K562 (cell line): ENCODE measurements around the gene CD34. TPM values are rescaled to one million over a fixed set of nuclear protein-coding genes. Genes with fewer than 3 reads are reported as not detected.

ENCODE experiments used
- ATAC-seq: fragments of 200-7000 bp; cut with Tn5 transposase; 3 replicates; pipeline ENCODE4 v1.9.1; 2020; ENCODE audit warnings: moderate library complexity
- BruUV-seq: library from RNA; stranded (reverse); fragments of 400-500 nt; replicated peaks from 2 replicates; lab custom pipeline; 2021; lab: Mats Ljungman, UMichigan
- CTCF ChIA-PET: fragments of 300-600 bp; formaldehyde crosslinking; extraction: SDS; loops from one replicate; lab custom pipeline; 2021; ENCODE audit warnings: low intra/inter-chr PET ratio; lab: Yijun Ruan, JAX
- POLR2A ChIA-PET: fragments of 300-600, 350-650 bp; sonication (Branson Sonifier 250); formaldehyde crosslinking; extraction: SDS; loops from one replicate; lab custom pipeline; 2021; ENCODE audit warnings: antibody characterized with exemption, inconsistent platforms; lab: Yijun Ruan, JAX
- DNase-seq, 4 experiments: peaks; one replicate each; pipeline versions ENCODE4 v3.0.0 to v3.0.0-alpha.2; 2011 to 2018; ENCODE audit warnings: low spot score in 3 of 4, mixed read lengths in 3 of 4; ENCODE audit errors: extremely low read depth in 1 of 4
- FAIRE-seq: peaks from 2 replicates; lab custom pipeline; 2011; peaks lifted over from hg19 to GRCh38; lab: Jason Lieb, UNC
- H2AFZ ChIP-seq: 2 replicates; pipeline ENCODE4 v1.6.0; 2011; ENCODE audit warnings: low read depth, low read length, control low read depth, inconsistent platforms
- H3K27ac ChIP-seq: fragments of 200-600 bp; 3 replicates; pipeline ENCODE4 v1.8.0; 2011; ENCODE audit warnings: low read depth, mild to moderate bottlenecking, control low read depth, inconsistent platforms, low read length, moderate library complexity, mixed read lengths; ENCODE audit errors: extremely low read depth
- H3K27me3 ChIP-seq, 2 experiments: fragments of 300-600 bp in 1 of 2; 2 replicates in 1 of 2; 3 replicates in 1 of 2; pipeline versions ENCODE4 v1.6.0 to v1.8.0; 2011; ENCODE audit warnings: inconsistent platforms in 2 of 2, low read length in 2 of 2, mild to moderate bottlenecking in 1 of 2, mixed read lengths in 1 of 2, moderate library complexity in 1 of 2; ENCODE audit not compliant: control insufficient read depth in 2 of 2, insufficient read depth in 2 of 2
- H3K36me3 ChIP-seq: fragments of 300-600 bp; 3 replicates; pipeline ENCODE4 v1.8.0; 2011; ENCODE audit warnings: mild to moderate bottlenecking, low read length, inconsistent platforms; ENCODE audit not compliant: control insufficient read depth, insufficient read depth
- H3K4me1 ChIP-seq, 2 experiments: fragments of 200-600 bp in 1 of 2; replicated peaks in 1 of 2; 2 replicates in 1 of 2; 3 replicates in 1 of 2; pipeline versions ENCODE4 v1.5.1 to v1.8.0; 2011; ENCODE audit warnings: inconsistent platforms in 2 of 2, low read length in 2 of 2, mild to moderate bottlenecking in 1 of 2, mixed read lengths in 1 of 2, moderate library complexity in 1 of 2; ENCODE audit not compliant: control insufficient read depth in 2 of 2, insufficient read depth in 2 of 2
- H3K4me2 ChIP-seq: 2 replicates; pipeline ENCODE4 v1.6.1; 2011; ENCODE audit warnings: low read length, control low read depth, inconsistent platforms, mixed read lengths; ENCODE audit not compliant: insufficient read depth
- H3K4me3 ChIP-seq: fragments of 200-600 bp; sonication (generic), shearing (Covaris generic); 2 replicates; pipeline ENCODE4 v1.5.1; 2016; ENCODE audit warnings: control low read depth, inconsistent platforms
- H3K79me2 ChIP-seq: fragments of 200-600 bp; 3 replicates; pipeline ENCODE4 v1.8.0; 2011; ENCODE audit warnings: low read length, inconsistent platforms; ENCODE audit not compliant: control insufficient read depth, insufficient read depth
- H3K9ac ChIP-seq, 2 experiments: 2 replicates each; pipeline versions ENCODE4 v1.6.0 to v1.6.1; 2011; ENCODE audit warnings: low read depth in 2 of 2, low read length in 2 of 2, control low read depth in 1 of 2, inconsistent platforms in 1 of 2, mild to moderate bottlenecking in 1 of 2, mixed read lengths in 1 of 2; ENCODE audit not compliant: insufficient read depth in 1 of 2
- H3K9me1 ChIP-seq: one replicate; pipeline ENCODE4 v1.6.0; 2011; ENCODE audit warnings: inconsistent platforms, mild to moderate bottlenecking, low read length, moderate library complexity; ENCODE audit not compliant: control insufficient read depth, insufficient read depth
- H3K9me3 ChIP-seq: replicated peaks from 2 replicates; pipeline ENCODE4 v1.5.1; 2011; ENCODE audit warnings: low read depth, low read length, inconsistent platforms; ENCODE audit not compliant: control insufficient read depth, insufficient read depth
- H4K20me1 ChIP-seq: replicated peaks from 2 replicates; pipeline ENCODE4 v1.6.1; 2011; ENCODE audit warnings: low read length, inconsistent platforms, mixed read lengths; ENCODE audit not compliant: control insufficient read depth, insufficient read depth
- CBFA2T2 ChIP-seq: fragments of 450-650 bp; conservative IDR thresholded peaks from 2 replicates; pipeline ENCODE4 v1.6.1; 2017; ENCODE audit warnings: mild to moderate bottlenecking
- CTCFL ChIP-seq: IDR thresholded peaks from 2 replicates; pipeline ENCODE4 v1.6.1; 2011; ENCODE audit warnings: borderline replicate concordance, low read depth, mild to moderate bottlenecking, moderate library complexity, low read length; ENCODE audit not compliant: insufficient read depth, poor library complexity, severe bottlenecking
- DNMT1 ChIP-seq: fragments of 450-650 bp; IDR thresholded peaks from 2 replicates; pipeline ENCODE4 v1.6.1; 2016; ENCODE audit warnings: antibody characterized with exemption, mild to moderate bottlenecking
- FIP1L1 ChIP-seq: fragments of 200-400 bp; formaldehyde crosslinking; IDR thresholded peaks from 2 replicates; pipeline ENCODE4 v1.6.1; 2018; ENCODE audit warnings: mild to moderate bottlenecking, low read depth, low read length; ENCODE audit not compliant: poor library complexity, severe bottlenecking
- FOXJ2 ChIP-seq: fragments of 200-800 bp; sonication (Bioruptor generic); IDR thresholded peaks from 2 replicates; pipeline ENCODE4 v1.6.1; 2016; ENCODE audit warnings: missing genetic modification characterization, missing compliant biosample characterization
- FOXM1 ChIP-seq, 2 experiments: fragments of 450-650 bp in 1 of 2; sonication (generic) in 1 of 2; formaldehyde crosslinking in 1 of 2; IDR thresholded peaks; 2 replicates each; pipeline versions ENCODE4 v1.6.1 to v1.9.0; 2017 to 2022; ENCODE audit warnings: low read depth in 2 of 2, mild to moderate bottlenecking in 2 of 2, missing genetic modification reagents in 1 of 2, moderate library complexity in 1 of 2
- HDAC6 ChIP-seq: IDR thresholded peaks from 2 replicates; pipeline ENCODE4 v1.6.1; 2012; ENCODE audit warnings: low read depth, mild to moderate bottlenecking, control low read depth, inconsistent platforms, low read length, moderate library complexity
- HNRNPH1 ChIP-seq: fragments of 200-400 bp; formaldehyde crosslinking; optimal IDR thresholded peaks from 2 replicates; pipeline ENCODE3; 2017; ENCODE audit warnings: low read depth, mild to moderate bottlenecking, low read length, moderate library complexity
- ID3 ChIP-seq, 2 experiments: fragments of 250-450 bp in 1 of 2; fragments of 450-650 bp in 1 of 2; sonication (Bioruptor Pico) in 1 of 2; IDR thresholded peaks; 2 replicates each; pipeline versions ENCODE4 v1.6.1 to v1.8.0; 2016 to 2021; ENCODE audit warnings: mild to moderate bottlenecking in 2 of 2, moderate library complexity in 2 of 2, missing compliant biosample characterization in 1 of 2, missing genetic modification characterization in 1 of 2
- JUND ChIP-seq, 2 experiments: IDR thresholded peaks; 2 replicates in 1 of 2; 3 replicates in 1 of 2; pipeline ENCODE4 v1.6.1; 2011; ENCODE audit warnings: borderline replicate concordance in 2 of 2, low read depth in 2 of 2, low read length in 2 of 2, improper control_type of control experiment in 1 of 2, missing biosample characterization in 1 of 2, missing genetic modification characterization in 1 of 2, missing genetic modification reagents in 1 of 2
- MCM3 ChIP-seq: fragments of 450-650 bp; IDR thresholded peaks from 2 replicates; pipeline ENCODE4 v1.6.1; 2016
- MYNN ChIP-seq, 2 experiments: sonication (generic); formaldehyde crosslinking in 1 of 2; IDR thresholded peaks; 2 replicates each; pipeline versions ENCODE4 v1.5.0 to v1.6.1; 2016 to 2020; ENCODE audit warnings: antibody characterized with exemption in 1 of 2, missing genetic modification reagents in 1 of 2
- NBN ChIP-seq: fragments of 450-650 bp; IDR thresholded peaks from 2 replicates; pipeline ENCODE4 v1.6.1; 2016; ENCODE audit warnings: low read depth, mild to moderate bottlenecking
- NFIC ChIP-seq: fragments of 450-650 bp; IDR thresholded peaks from 2 replicates; pipeline ENCODE4 v1.6.1; 2017; ENCODE audit warnings: mild to moderate bottlenecking, inconsistent platforms
- TBL1XR1 ChIP-seq, 2 experiments: IDR thresholded peaks; 2 replicates each; pipeline ENCODE4 v1.6.1; 2012; ENCODE audit warnings: improper control_type of control experiment in 2 of 2, low read length in 2 of 2, mild to moderate bottlenecking in 1 of 2
- ZNF23 ChIP-seq: fragments of 250-450 bp; sonication (Bioruptor Pico); IDR thresholded peaks from 2 replicates; pipeline ENCODE4 v1.4.0; 2020; ENCODE audit warnings: mild to moderate bottlenecking
- ZNF445 ChIP-seq: fragments of 250-450 bp; sonication (Bioruptor Pico); IDR thresholded peaks from 2 replicates; pipeline ENCODE4 v1.4.0; 2020; ENCODE audit warnings: low read depth, mild to moderate bottlenecking, moderate library complexity
- WGBS: fragments of 100-300 bp; shearing (Covaris generic); methylation state at CpG from one replicate; pipeline ENCODE4 v1.1.6; 2016; ENCODE audit warnings: low coverage, mixed read lengths; ENCODE audit not compliant: insufficient coverage; ENCODE audit errors: missing lambda C conversion rate; 5-methylcytosine and 5-hydroxymethylcytosine counted together
- in situ Hi-C: fragments of 300-500 bp; cut with MboI; formaldehyde crosslinking; loops from 4 replicates; pipeline ENCODE4 v1.15.0; 2018; ENCODE audit warnings: inconsistent platforms, mixed read lengths
- intact Hi-C: fragments of 100-400 bp; cut with micrococcal nuclease; formaldehyde crosslinking; loops from 2 replicates; pipeline ENCODE4 v1.14.2; 2022
- polyA plus RNA-seq, 8 experiments: library from polyadenylated mRNA; depleted of rRNA in 4 of 8; stranded (reverse) in 5 of 8; unstranded in 3 of 8; fragments of >200 nt; fragmentation: Nextera tagmentation in 2 of 8; fragmentation: Illumina TruSeq in 1 of 8; extraction: Ambion mirVana in 2 of 8; extraction: Trizol in 1 of 8; gene quantifications; 2 replicates each; pipeline versions ENCODE4 v1.2.1 to v1.2.3, GENCODE V29; 2011 to 2014; ENCODE audit warnings: inconsistent platforms in 1 of 8, missing spikeins in 1 of 8
- total RNA-seq, 7 experiments: library from RNA; depleted of rRNA in 6 of 7; stranded (reverse); fragments of >200 nt in 6 of 7; fragmentation: Illumina TruSeq in 2 of 7; extraction: Trizol in 2 of 7; gene quantifications; 2 replicates each; pipeline versions ENCODE4 v1.2.1 to v1.2.3, GENCODE V29; 2011 to 2021; ENCODE audit warnings: low replicate concordance in 1 of 7

CD34 gene
- total and polyA plus RNA-seq, 9 of the 15 experiments (the other 6 are each of a cell fraction or from before 2014, with no cell fraction given), result not detected

- POLR2A ChIA-PET, result interaction anchor here (0.6 to 2.5 kb wide), 9 partner anchors 8 to 1657 kb away, joined by 3 to 8 read pairs (median 3); no protein-coding TSS in a partner anchor
- H3K36me3 ChIP-seq, result no peaks in the 10 kb centered on the region
- H3K9me3 ChIP-seq, result no peaks in the 10 kb centered on the region
- in situ Hi-C loops, result loop anchor here (5.0 kb wide), 1 partner anchor 46 kb away; no protein-coding TSS in a partner anchor
- BruUV-seq, result no TSS peak
- CTCF ChIA-PET, result no interaction called here
- peak; percentile 15; the same call in 2 of the 3 replicates for ATAC-seq
- intact Hi-C loops, result loop anchor here (2.0 kb wide), 1 partner anchor 162 kb away; no protein-coding TSS in a partner anchor
- H3K4me2 ChIP-seq, result peak overlapping the region; percentile 38; the same call in 1 of the 2 replicates
- peak overlapping the region; percentile 66 for H2AFZ ChIP-seq
- no peak overlapping the region for H3K4me3 ChIP-seq
- no peak overlapping the region; the same call in 1 of the 3 replicates for H3K27ac ChIP-seq
- H3K79me2 ChIP-seq, result peaks cover 6% of the 10 kb centered on the region; the same call in 2 of the 3 replicates
- H3K4me1 ChIP-seq, result peaks cover 30 to 31% of the 10 kb centered on the region in 2 experiments
- 2% methylated on average over 8 of the region's 8 CpGs for WGBS
- FAIRE-seq, result peak; percentile 35
- no peaks in the 10 kb centered on the region for H3K9me1 ChIP-seq
- H4K20me1 ChIP-seq, result no peaks in the 10 kb centered on the region
- DNase-seq, result peak in 2 of 4 experiments; percentile 44 to 56
- H3K9ac ChIP-seq, result peak overlapping the region in 1 of 2 experiments; percentile 26; a peak in 1 of 4 replicates
- H3K27me3 ChIP-seq, result no peaks in the 10 kb centered on the region
- TF ChIP-seq HDAC6, result no peak
- no peak for TF ChIP-seq CTCFL
- peak; percentile 61; the same call in 1 of the 2 replicates for TF ChIP-seq FOXM1 (IDR thresholded peaks at IDR 0.05; ENCODE audit: low read depth)
- TF ChIP-seq FOXM1 (CRISPR knock-in tag; IDR thresholded peaks at IDR 0.05; ENCODE audit: low read depth), result no peak
- TF ChIP-seq TBL1XR1 (IDR thresholded peaks at IDR 0.05; ENCODE audit: low read length in 2 of 2), result peak; percentile 20 to 26; a peak in 1 of 4 replicates
- no peak for TF ChIP-seq ZNF445 (CRISPR knock-in tag)
- peak; percentile 87 for TF ChIP-seq CBFA2T2
- no peak for TF ChIP-seq DNMT1
- 0 out of 2 replicates have a peak, but pooled peaks have one; percentile 39 for TF ChIP-seq ZNF23
- TF ChIP-seq FOXJ2 (tag), result 0 out of 2 replicates have a peak, but pooled peaks have one; percentile 22
- peak; percentile 38; the same call in 1 of the 2 replicates for TF ChIP-seq NFIC
- no peak for TF ChIP-seq FIP1L1
- no peak for TF ChIP-seq ID3 (CRISPR knock-in tag; IDR thresholded peaks at IDR 0.05)
- TF ChIP-seq ID3 (tag; IDR thresholded peaks at IDR 0.05), result peak; percentile 68
- peak; percentile 45; the same call in 1 of the 2 replicates for TF ChIP-seq NBN
- no peak for TF ChIP-seq HNRNPH1
- peak; percentile 72 for TF ChIP-seq MYNN (IDR thresholded peaks at IDR 0.05)
- no peak for TF ChIP-seq MYNN (CRISPR knock-in tag; IDR thresholded peaks at IDR 0.05)
- no peak for TF ChIP-seq MCM3
- no peak for TF ChIP-seq JUND (IDR thresholded peaks at IDR 0.05; ENCODE audit: borderline replicate concordance, low read depth, low read length)
- peak; percentile 38; the same call in 1 of the 3 replicates for TF ChIP-seq JUND (tag; IDR thresholded peaks at IDR 0.05; ENCODE audit: borderline replicate concordance, low read depth, low read length)
Measured at GRCh38 chr1:207873055-207873890, 37.7 kb downstream of the CD34 start.
